ENCODE data around the gene LIMK2. TPM values are rescaled to one million over a fixed set of nuclear protein-coding genes. Genes with fewer than 3 reads are reported as not detected.

The LIMK2 gene
- total RNA-seq, 1 experiment from 2014 or later = 126 TPM

DNA sequence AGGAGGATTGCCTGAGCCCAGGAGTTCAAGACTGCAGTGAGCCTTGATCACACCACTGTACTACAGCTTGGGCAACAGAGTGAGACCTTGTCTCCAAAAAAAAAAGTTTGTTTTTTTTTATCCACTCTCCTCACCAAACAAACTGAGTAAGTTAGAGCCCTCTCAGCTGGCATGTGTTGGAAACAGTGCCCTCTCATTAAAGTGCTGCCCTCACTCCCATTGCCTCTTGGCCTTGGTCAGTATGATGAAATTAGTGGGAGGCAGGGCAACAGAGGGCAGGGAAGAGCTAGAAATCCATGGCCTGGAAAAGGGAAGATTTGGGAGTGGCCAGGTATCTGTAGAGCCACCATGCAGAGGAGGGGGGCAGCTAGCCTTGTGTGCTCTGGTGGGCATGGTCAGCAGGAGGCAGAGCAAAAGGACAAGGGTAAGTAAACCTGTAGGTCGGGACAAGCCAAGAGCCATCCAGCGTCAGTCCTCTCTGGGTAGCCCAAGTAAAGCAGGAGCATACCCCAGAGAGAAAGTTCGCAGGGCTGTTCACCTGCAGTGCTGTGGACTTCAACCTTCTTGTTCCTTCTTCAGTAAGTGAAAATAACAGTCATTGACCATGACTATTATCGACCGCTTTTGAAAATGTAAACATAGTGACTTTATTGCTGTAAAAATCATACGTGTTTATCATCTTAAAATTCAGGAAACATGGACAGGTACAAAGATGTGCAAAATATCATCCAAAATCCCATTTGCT is 52.0 kb downstream of the LIMK2 start:
- intact Hi-C loops (cut with micrococcal nuclease) = no loop called here
- no TSS peak for BruUV-seq (replicated peaks)
- Mint-ChIP-seq H3K36me3 (ENCODE audit: insufficient read depth, unreplicated experiment) (peaks cover 100% of the 10 kb centered on the region), H3K4me1 (ENCODE audit: insufficient read depth, unreplicated experiment) (peaks cover 11% of the 10 kb centered on the region), H3K27ac (ENCODE audit: low read depth, unreplicated experiment) (no peak overlapping the region), H3K27me3 (ENCODE audit: insufficient read depth, unreplicated experiment) (no peaks in the 10 kb centered on the region), H3K4me3 (ENCODE audit: unreplicated experiment) (no peak overlapping the region), H3K9me3 (ENCODE audit: unreplicated experiment) (no peaks in the 10 kb centered on the region)
- ChIA-PET CTCF (interaction anchor here (0.9 to 5.1 kb wide), 2 partner anchors 8 to 10 kb away, joined by 4 to 30 read pairs; no protein-coding TSS in a partner anchor), POLR2A (interaction anchor here (0.7 to 2.1 kb wide), 4 partner anchors 10 to 86 kb away, joined by 3 to 8 read pairs (median 4); no protein-coding TSS in a partner anchor)
- DNase-seq (ENCODE audit: unreplicated experiment) = no peak
- TF ChIP-seq, protein P1, sequence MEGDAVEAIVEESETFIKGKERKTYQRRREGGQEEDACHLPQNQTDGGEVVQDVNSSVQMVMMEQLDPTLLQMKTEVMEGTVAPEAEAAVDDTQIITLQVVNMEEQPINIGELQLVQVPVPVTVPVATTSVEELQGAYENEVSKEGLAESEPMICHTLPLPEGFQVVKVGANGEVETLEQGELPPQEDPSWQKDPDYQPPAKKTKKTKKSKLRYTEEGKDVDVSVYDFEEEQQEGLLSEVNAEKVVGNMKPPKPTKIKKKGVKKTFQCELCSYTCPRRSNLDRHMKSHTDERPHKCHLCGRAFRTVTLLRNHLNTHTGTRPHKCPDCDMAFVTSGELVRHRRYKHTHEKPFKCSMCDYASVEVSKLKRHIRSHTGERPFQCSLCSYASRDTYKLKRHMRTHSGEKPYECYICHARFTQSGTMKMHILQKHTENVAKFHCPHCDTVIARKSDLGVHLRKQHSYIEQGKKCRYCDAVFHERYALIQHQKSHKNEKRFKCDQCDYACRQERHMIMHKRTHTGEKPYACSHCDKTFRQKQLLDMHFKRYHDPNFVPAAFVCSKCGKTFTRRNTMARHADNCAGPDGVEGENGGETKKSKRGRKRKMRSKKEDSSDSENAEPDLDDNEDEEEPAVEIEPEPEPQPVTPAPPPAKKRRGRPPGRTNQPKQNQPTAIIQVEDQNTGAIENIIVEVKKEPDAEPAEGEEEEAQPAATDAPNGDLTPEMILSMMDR (IDR thresholded peaks at IDR 0.05; ENCODE audit: unreplicated experiment) = no peak

DNA sequence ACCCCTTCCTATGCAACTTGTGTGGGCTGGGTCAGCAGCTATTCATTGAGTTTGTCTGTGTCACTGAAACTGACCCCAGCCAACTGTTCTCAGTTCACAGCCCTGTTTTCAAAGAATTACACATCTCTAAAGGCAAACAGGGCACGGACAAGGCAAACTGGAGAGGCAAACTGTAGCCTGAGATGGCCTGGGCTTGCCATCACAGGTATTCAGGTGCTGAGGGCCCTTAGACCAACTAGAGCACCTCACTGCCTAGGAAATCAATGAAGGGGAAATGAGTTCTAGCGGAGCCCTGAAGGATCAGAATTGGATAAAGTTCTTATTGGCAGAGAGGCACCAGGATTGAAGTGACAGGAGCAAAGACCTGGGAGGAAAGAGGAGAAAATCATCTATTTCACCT is 56.2 kb downstream of the LIMK2 start:
- Mint-ChIP-seq H3K4me1 (ENCODE audit: insufficient read depth, unreplicated experiment) (peaks cover 8% of the 10 kb centered on the region), H3K9me3 (ENCODE audit: unreplicated experiment) (no peaks in the 10 kb centered on the region), H3K36me3 (ENCODE audit: insufficient read depth, unreplicated experiment) (peaks cover 100% of the 10 kb centered on the region), H3K27ac (ENCODE audit: low read depth, unreplicated experiment) (peak overlapping the region; percentile 64), H3K27me3 (ENCODE audit: insufficient read depth, unreplicated experiment) (no peaks in the 10 kb centered on the region), H3K4me3 (ENCODE audit: unreplicated experiment) (no peak overlapping the region)
- no peak for DNase-seq (ENCODE audit: unreplicated experiment)
- no TSS peak for BruUV-seq (replicated peaks)
- intact Hi-C loops (cut with micrococcal nuclease) = no loop called here
- TF ChIP-seq, protein P1 (IDR thresholded peaks at IDR 0.05; ENCODE audit: unreplicated experiment) = no peak
- POLR2A ChIA-PET = interaction anchor here (0.5 to 11.6 kb wide), 6 partner anchors 15 to 195 kb away, joined by 3 to 188 read pairs (median 6); partner anchors contain the start of genes LIMK2 and PIK3IP1
- CTCF ChIA-PET = interaction anchor here (1.0 to 1.8 kb wide), 4 partner anchors 13 to 37 kb away, joined by 3 to 5 read pairs (median 3); no protein-coding TSS in a partner anchor

DNA sequence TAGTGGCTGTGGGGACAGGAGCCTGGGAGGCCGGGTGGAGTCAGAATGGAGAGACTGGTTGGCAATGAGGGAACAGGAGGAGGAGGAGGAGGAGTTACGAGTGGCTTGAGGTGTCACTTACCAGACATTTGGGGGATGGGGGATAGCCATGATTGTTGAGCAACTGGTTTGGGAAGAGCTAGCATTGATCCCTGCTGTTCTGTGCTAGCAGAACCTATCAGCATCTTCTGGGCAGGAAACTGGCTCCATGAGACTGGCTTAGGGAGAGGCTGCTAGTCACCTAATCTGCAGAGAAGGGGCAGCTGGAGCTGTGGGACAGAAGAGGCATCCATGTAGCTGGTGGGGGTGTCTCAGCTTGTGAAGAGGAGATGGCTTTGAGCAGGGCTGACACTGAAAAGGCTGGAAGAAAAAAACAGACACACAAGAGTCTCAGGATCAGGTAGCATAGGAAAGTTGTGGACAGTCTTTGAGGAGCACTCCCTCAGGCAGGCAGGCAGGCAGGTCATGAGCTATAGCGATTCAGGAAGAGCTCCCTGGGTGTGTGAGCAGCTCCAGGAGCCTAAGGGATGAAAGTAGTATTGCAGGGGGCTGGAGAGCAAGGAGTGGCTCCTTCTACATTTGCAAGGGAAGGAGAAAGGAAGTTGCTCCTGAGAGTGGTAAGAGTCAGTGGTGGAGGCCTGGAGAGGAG is 57.9 kb downstream of the LIMK2 start:
- Mint-ChIP-seq H3K4me3 (ENCODE audit: unreplicated experiment) (no peak overlapping the region), H3K9me3 (ENCODE audit: unreplicated experiment) (no peaks in the 10 kb centered on the region), H3K36me3 (ENCODE audit: insufficient read depth, unreplicated experiment) (peaks cover 100% of the 10 kb centered on the region), H3K27me3 (ENCODE audit: insufficient read depth, unreplicated experiment) (no peaks in the 10 kb centered on the region), H3K27ac (ENCODE audit: low read depth, unreplicated experiment) (peak overlapping the region; percentile 83), H3K4me1 (ENCODE audit: insufficient read depth, unreplicated experiment) (peaks cover 8% of the 10 kb centered on the region)
- DNase-seq (ENCODE audit: unreplicated experiment) = no peak
- POLR2A ChIA-PET = interaction anchor here (1.2 to 11.6 kb wide), 5 partner anchors 10 to 107 kb away, joined by 3 to 188 read pairs (median 7); no protein-coding TSS in a partner anchor
- no TSS peak for BruUV-seq (replicated peaks)
- intact Hi-C loops (cut with micrococcal nuclease) = no loop called here
- CTCF ChIA-PET = interaction anchor here (0.5 to 5.3 kb wide), 9 partner anchors 7 to 162 kb away, joined by 3 to 55 read pairs (median 5); partner anchors contain the start of gene LIMK2
- TF ChIP-seq, protein P1 (IDR thresholded peaks at IDR 0.05; ENCODE audit: unreplicated experiment) = no peak

DNA sequence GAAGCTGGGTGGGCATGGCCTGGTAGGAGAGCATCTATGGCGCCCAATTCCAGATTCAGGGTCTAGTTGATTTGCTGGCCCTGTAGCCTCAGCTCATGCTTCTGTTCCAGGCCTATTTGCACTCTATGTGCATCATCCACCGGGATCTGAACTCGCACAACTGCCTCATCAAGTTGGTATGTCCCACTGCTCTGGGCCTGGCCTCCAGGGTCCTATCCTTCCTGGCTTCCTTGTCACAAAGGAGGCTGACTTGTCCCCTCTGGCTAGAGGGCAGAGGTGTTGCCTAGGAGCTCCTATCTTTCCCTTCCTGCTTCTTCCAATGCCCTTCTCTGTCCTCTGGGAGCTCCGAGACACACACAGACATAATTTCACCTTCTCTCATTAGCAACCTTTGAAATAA is 58.9 kb downstream of the LIMK2 start:
- H3K9me3 Mint-ChIP-seq (ENCODE audit: unreplicated experiment) = no peaks in the 10 kb centered on the region
- peaks cover 100% of the 10 kb centered on the region for H3K36me3 Mint-ChIP-seq (ENCODE audit: insufficient read depth, unreplicated experiment)
- peaks cover 8% of the 10 kb centered on the region for H3K4me1 Mint-ChIP-seq (ENCODE audit: insufficient read depth, unreplicated experiment)
- H3K4me3 Mint-ChIP-seq (ENCODE audit: unreplicated experiment) = no peak overlapping the region
- H3K27ac Mint-ChIP-seq (ENCODE audit: low read depth, unreplicated experiment) = peak overlapping the region; percentile 67
- no peaks in the 10 kb centered on the region for H3K27me3 Mint-ChIP-seq (ENCODE audit: insufficient read depth, unreplicated experiment)
- intact Hi-C loops (cut with micrococcal nuclease) = no loop called here
- DNase-seq (ENCODE audit: unreplicated experiment) = no peak
- POLR2A ChIA-PET = interaction anchor here (1.0 to 11.6 kb wide), 5 partner anchors 9 to 27 kb away, joined by 4 to 188 read pairs (median 7); no protein-coding TSS in a partner anchor
- TF ChIP-seq, protein P1 (IDR thresholded peaks at IDR 0.05; ENCODE audit: unreplicated experiment) = no peak
- BruUV-seq (replicated peaks) = no TSS peak
- CTCF ChIA-PET = interaction anchor here (0.9 to 5.3 kb wide), 11 partner anchors 8 to 163 kb away, joined by 3 to 55 read pairs (median 6); partner anchors contain the start of gene LIMK2

Measured in MCF 10A (cell line).